Astrocyte (in vitro differentiated cells and primary cell): ENCODE data around the gene LRGUK. TPM values are rescaled to one million over a fixed set of nuclear protein-coding genes. Genes with fewer than 3 reads are reported as not detected.

Experiments used
- DNase-seq: peaks from one replicate; pipeline ENCODE4 v3.0.0-alpha.2; 2010; ENCODE audit warnings: low read depth
- FAIRE-seq: peaks from 2 replicates; lab custom pipeline; 2011; peaks lifted over from hg19 to GRCh38; lab: Jason Lieb, UNC
- H2AFZ ChIP-seq: 2 replicates; pipeline ENCODE4 v1.6.0; 2012; ENCODE audit warnings: low read depth, low read length, inconsistent platforms
- H3K27ac ChIP-seq: 2 replicates; pipeline ENCODE4 v1.5.1; 2011; ENCODE audit warnings: low read depth, low read length, inconsistent platforms
- H3K27me3 ChIP-seq: 2 replicates; pipeline ENCODE4 v1.6.0; 2011; ENCODE audit warnings: low read length, inconsistent platforms; ENCODE audit not compliant: insufficient read depth
- H3K36me3 ChIP-seq: 2 replicates; pipeline ENCODE4 v1.5.1; 2011; ENCODE audit warnings: low read length, inconsistent platforms; ENCODE audit not compliant: insufficient read depth
- H3K4me1 ChIP-seq: 2 replicates; pipeline ENCODE4 v1.5.1; 2011; ENCODE audit warnings: low read length, inconsistent platforms; ENCODE audit not compliant: insufficient read depth
- H3K4me2 ChIP-seq: 2 replicates; pipeline ENCODE4 v1.6.0; 2012; ENCODE audit warnings: low read length, inconsistent platforms
- H3K4me3 ChIP-seq: 2 replicates; pipeline ENCODE4 v1.5.1; 2011; ENCODE audit warnings: low read depth, mild to moderate bottlenecking, low read length, inconsistent platforms; ENCODE audit not compliant: insufficient read depth
- H3K79me2 ChIP-seq: 2 replicates; pipeline ENCODE4 v1.6.0; 2012; ENCODE audit warnings: mild to moderate bottlenecking, low read length, inconsistent platforms; ENCODE audit not compliant: insufficient read depth
- H3K9ac ChIP-seq: 2 replicates; pipeline ENCODE4 v1.6.0; 2012; ENCODE audit warnings: mild to moderate bottlenecking, low read length, inconsistent platforms
- H3K9me3 ChIP-seq: 2 replicates; pipeline ENCODE4 v1.5.1; 2012; ENCODE audit warnings: low read depth, mild to moderate bottlenecking, low read length, inconsistent platforms; ENCODE audit not compliant: insufficient read depth
- H4K20me1 ChIP-seq: 2 replicates; pipeline ENCODE4 v1.6.0; 2012; ENCODE audit warnings: low read length, inconsistent platforms; ENCODE audit not compliant: insufficient read depth
- H3K27ac Mint-ChIP-seq: one replicate; pipeline ENCODE4 v1.8.0; 2021; ENCODE audit warnings: mild to moderate bottlenecking, mixed read lengths; ENCODE audit not compliant: unreplicated experiment
- H3K27me3 Mint-ChIP-seq: one replicate; pipeline ENCODE4 v1.8.0; 2021; ENCODE audit warnings: low read depth, mixed read lengths; ENCODE audit not compliant: unreplicated experiment
- H3K36me3 Mint-ChIP-seq: one replicate; pipeline ENCODE4 v1.8.0; 2021; ENCODE audit warnings: low read depth, mixed read lengths; ENCODE audit not compliant: unreplicated experiment
- H3K4me1 Mint-ChIP-seq: one replicate; pipeline ENCODE4 v1.8.0; 2021; ENCODE audit warnings: low read depth, mixed read lengths; ENCODE audit not compliant: unreplicated experiment
- H3K4me3 Mint-ChIP-seq: one replicate; pipeline ENCODE4 v1.8.0; 2021; ENCODE audit warnings: mild to moderate bottlenecking, moderate library complexity, mixed read lengths; ENCODE audit not compliant: unreplicated experiment
- H3K9me3 Mint-ChIP-seq: one replicate; pipeline ENCODE4 v1.8.0; 2021; ENCODE audit warnings: mild to moderate bottlenecking, mixed read lengths; ENCODE audit not compliant: unreplicated experiment
- EZH2 ChIP-seq: IDR thresholded peaks from 2 replicates; pipeline ENCODE4 v1.6.1; 2012; ENCODE audit warnings: mild to moderate bottlenecking, low read length, inconsistent platforms; ENCODE audit not compliant: insufficient read depth
- total RNA-seq: library from RNA; stranded (reverse); gene quantifications from 2 replicates; pipeline ENCODE4 v1.2.1, GENCODE V29; 2021
- TF ChIP-seq, protein P1 (sequence below): IDR thresholded peaks from 2 replicates; pipeline ENCODE4 v1.5.1; 2011; ENCODE audit warnings: low read depth, mild to moderate bottlenecking, inconsistent platforms, low read length, moderate library complexity; ENCODE audit not compliant: insufficient read depth

The LRGUK gene
- total RNA-seq, 1 donor from 2014 or later, result 0.64 TPM

DNA sequence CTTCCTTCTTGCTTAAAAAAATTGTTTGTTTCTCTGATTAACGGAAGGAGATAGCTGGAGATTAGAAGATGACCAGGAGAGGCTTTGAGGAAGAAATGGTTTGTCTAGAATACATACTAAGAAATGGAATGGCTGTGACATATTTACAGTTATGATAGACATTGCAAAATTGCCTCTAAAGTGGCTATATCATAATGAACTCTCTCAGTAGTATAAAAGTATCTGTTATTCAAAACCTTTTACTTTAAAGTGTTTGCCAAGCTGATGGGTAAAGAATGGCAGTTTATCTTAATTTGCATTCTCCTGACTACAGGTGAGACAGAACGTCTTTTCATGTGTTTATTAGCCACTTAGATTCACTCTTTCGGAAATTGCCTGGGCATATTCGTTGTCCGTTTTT, 28.7 kb downstream of the LRGUK start:
- no peak for TF ChIP-seq EZH2
- TF ChIP-seq, protein P1, sequence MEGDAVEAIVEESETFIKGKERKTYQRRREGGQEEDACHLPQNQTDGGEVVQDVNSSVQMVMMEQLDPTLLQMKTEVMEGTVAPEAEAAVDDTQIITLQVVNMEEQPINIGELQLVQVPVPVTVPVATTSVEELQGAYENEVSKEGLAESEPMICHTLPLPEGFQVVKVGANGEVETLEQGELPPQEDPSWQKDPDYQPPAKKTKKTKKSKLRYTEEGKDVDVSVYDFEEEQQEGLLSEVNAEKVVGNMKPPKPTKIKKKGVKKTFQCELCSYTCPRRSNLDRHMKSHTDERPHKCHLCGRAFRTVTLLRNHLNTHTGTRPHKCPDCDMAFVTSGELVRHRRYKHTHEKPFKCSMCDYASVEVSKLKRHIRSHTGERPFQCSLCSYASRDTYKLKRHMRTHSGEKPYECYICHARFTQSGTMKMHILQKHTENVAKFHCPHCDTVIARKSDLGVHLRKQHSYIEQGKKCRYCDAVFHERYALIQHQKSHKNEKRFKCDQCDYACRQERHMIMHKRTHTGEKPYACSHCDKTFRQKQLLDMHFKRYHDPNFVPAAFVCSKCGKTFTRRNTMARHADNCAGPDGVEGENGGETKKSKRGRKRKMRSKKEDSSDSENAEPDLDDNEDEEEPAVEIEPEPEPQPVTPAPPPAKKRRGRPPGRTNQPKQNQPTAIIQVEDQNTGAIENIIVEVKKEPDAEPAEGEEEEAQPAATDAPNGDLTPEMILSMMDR, result no peak
- no peaks in the 10 kb centered on the region for H3K9me3 ChIP-seq
- no peaks in the 10 kb centered on the region for H3K9me3 Mint-ChIP-seq
- DNase-seq (no peak), FAIRE-seq (no peak)
- peaks cover 2% of the 10 kb centered on the region for H3K27me3 ChIP-seq
- H3K79me2 ChIP-seq, result no peaks in the 10 kb centered on the region
- no peak overlapping the region for H2AFZ ChIP-seq
- H3K27me3 Mint-ChIP-seq, result no peaks in the 10 kb centered on the region
- H3K36me3 Mint-ChIP-seq, result no peaks in the 10 kb centered on the region
- H3K4me3 Mint-ChIP-seq, result no peak overlapping the region
- no peak overlapping the region for H3K27ac Mint-ChIP-seq
- H3K4me3 ChIP-seq, result no peak overlapping the region
- peaks cover 14% of the 10 kb centered on the region for H3K4me1 Mint-ChIP-seq
- no peak overlapping the region for H3K27ac ChIP-seq
- no peaks in the 10 kb centered on the region for H3K4me1 ChIP-seq
- no peak overlapping the region for H3K4me2 ChIP-seq
- no peak overlapping the region for H3K9ac ChIP-seq
- no peaks in the 10 kb centered on the region for H4K20me1 ChIP-seq
- no peaks in the 10 kb centered on the region for H3K36me3 ChIP-seq

DNA sequence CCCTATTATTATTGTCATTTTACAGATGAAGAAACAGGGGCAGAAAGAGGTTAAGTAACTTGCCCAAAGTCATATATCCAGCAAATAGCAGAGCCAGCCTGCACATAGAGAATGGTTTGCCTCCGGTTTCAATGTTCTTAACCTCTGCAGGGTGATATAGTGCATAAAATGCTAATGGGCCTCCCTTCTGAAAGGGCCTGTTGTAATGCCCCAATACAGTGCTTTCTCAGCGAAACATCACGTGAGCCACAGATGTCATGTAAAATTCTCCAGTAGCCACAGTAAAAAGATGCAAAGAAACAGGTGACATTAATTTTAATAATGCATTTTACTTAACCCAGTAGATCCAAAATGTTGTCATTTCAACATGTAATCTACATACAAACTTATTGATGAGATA, 38.1 kb downstream of the LRGUK start:
- no peak overlapping the region for H3K27ac Mint-ChIP-seq
- H4K20me1 ChIP-seq, result no peaks in the 10 kb centered on the region
- no peak overlapping the region for H3K4me2 ChIP-seq
- H2AFZ ChIP-seq, result no peak overlapping the region
- DNase-seq, result no peak
- H3K4me3 Mint-ChIP-seq, result no peak overlapping the region
- no peak overlapping the region for H3K4me3 ChIP-seq
- no peak overlapping the region for H3K27ac ChIP-seq
- H3K4me1 ChIP-seq, result no peaks in the 10 kb centered on the region
- FAIRE-seq, result no peak
- peaks cover 3% of the 10 kb centered on the region for H3K9me3 Mint-ChIP-seq
- no peaks in the 10 kb centered on the region for H3K4me1 Mint-ChIP-seq
- H3K79me2 ChIP-seq, result no peaks in the 10 kb centered on the region
- no peaks in the 10 kb centered on the region for H3K36me3 Mint-ChIP-seq
- H3K27me3 ChIP-seq, result no peaks in the 10 kb centered on the region
- TF ChIP-seq, protein P1, result no peak
- no peak for TF ChIP-seq EZH2
- peaks cover 2% of the 10 kb centered on the region for H3K27me3 Mint-ChIP-seq
- H3K9ac ChIP-seq, result no peak overlapping the region
- no peaks in the 10 kb centered on the region for H3K36me3 ChIP-seq
- H3K9me3 ChIP-seq, result no peaks in the 10 kb centered on the region

DNA sequence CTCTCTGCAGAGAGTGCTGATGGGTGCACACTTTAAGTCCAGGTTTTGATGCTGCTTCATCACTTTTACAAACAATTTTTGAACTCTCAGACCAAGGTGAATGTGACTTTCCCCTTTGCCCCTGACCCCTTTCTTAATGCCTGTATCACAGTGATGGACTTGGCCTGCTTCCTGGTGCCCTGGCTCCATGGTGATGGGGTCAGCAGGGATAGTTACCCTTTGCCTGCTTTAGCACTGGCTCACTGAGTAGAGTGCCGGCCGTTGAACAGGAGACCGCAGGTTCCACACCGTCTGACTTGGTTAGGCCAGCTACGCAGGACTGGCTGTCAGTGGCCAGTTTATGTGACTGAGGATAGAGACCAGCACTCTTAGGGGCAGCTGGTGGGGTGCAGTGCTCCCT, 40.1 kb downstream of the LRGUK start:
- no peaks in the 10 kb centered on the region for H3K4me1 ChIP-seq
- no peaks in the 10 kb centered on the region for H3K36me3 Mint-ChIP-seq
- H3K9ac ChIP-seq, result no peak overlapping the region
- no peak overlapping the region for H3K27ac Mint-ChIP-seq
- FAIRE-seq, result no peak
- no peak overlapping the region for H3K4me2 ChIP-seq
- DNase-seq, result no peak
- H3K27me3 ChIP-seq, result no peaks in the 10 kb centered on the region
- peaks cover 2% of the 10 kb centered on the region for H3K27me3 Mint-ChIP-seq
- no peak overlapping the region for H3K27ac ChIP-seq
- no peak overlapping the region for H2AFZ ChIP-seq
- TF ChIP-seq, protein P1, result no peak
- no peak for TF ChIP-seq EZH2
- H3K79me2 ChIP-seq, result no peaks in the 10 kb centered on the region
- no peaks in the 10 kb centered on the region for H3K4me1 Mint-ChIP-seq
- H3K4me3 Mint-ChIP-seq, result no peak overlapping the region
- H3K36me3 ChIP-seq, result no peaks in the 10 kb centered on the region
- no peak overlapping the region for H3K4me3 ChIP-seq
- no peaks in the 10 kb centered on the region for H3K9me3 ChIP-seq
- no peaks in the 10 kb centered on the region for H4K20me1 ChIP-seq
- H3K9me3 Mint-ChIP-seq, result peaks cover 3% of the 10 kb centered on the region
